GM12878 (cell line): ENCODE results near the gene KRTAP10-3.

Experiments
- HDAC2 ChIP-seq: fragments of 200-600 bp; sonication (generic); IDR thresholded peaks from 2 replicates; pipeline ENCODE4 v1.6.1; 2017
- POLR2A ChIP-seq: IDR thresholded peaks from 2 replicates; pipeline ENCODE4 v1.6.1; 2011; ENCODE audit warnings: low read depth, mild to moderate bottlenecking, low read length
- POLR2AphosphoS5 ChIP-seq: IDR thresholded peaks from 2 replicates; pipeline ENCODE4 v1.6.1; 2011; ENCODE audit warnings: mild to moderate bottlenecking, low read length, inconsistent platforms
- RFX5 ChIP-seq: IDR thresholded peaks from 2 replicates; pipeline ENCODE4 v1.6.1; 2011; ENCODE audit warnings: low read depth, low read length, improper control_type of control experiment
- USF1 ChIP-seq: IDR thresholded peaks from 2 replicates; pipeline ENCODE4 v1.6.1; 2011; ENCODE audit warnings: borderline replicate concordance, low read depth, mild to moderate bottlenecking, moderate library complexity, mixed read lengths, low read length; ENCODE audit not compliant: insufficient read depth; ENCODE audit errors: extremely low read length
- WRNIP1 ChIP-seq: IDR thresholded peaks from 2 replicates; pipeline ENCODE4 v1.6.1; 2011; ENCODE audit warnings: low read depth, low read length, improper control_type of control experiment, borderline replicate concordance
- TF ChIP-seq, protein P1 (sequence below): IDR thresholded peaks from 2 replicates; pipeline ENCODE4 v1.6.1; 2012; ENCODE audit warnings: mild to moderate bottlenecking, low read depth, low read length
- TF ChIP-seq, protein P2 (sequence below): IDR thresholded peaks from 2 replicates; pipeline ENCODE4 v1.6.1; 2012; ENCODE audit warnings: low read depth, low read length, improper control_type of control experiment
- TF ChIP-seq, protein P3 (sequence below): IDR thresholded peaks from 2 replicates; pipeline ENCODE4 v1.6.1; 2012; ENCODE audit warnings: low read depth, low read length, improper control_type of control experiment

DNA sequence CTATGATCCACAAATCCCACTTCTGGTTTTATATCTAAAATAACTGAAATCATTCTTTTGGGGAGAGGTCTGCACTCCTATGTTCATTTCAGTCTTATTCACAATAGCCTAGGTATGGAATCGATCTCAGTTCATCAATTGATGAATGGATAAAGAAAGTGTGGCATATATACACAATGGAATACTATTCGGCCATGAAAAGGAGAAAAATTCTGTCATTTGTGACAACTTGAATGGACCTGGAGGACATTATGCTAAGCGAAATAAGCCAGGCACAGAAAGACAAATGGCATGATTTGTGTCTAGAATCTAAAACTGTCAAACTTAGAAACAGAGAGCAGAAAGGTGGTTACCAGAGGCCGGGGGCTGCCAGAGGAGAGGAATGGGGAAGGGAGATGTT is 47.9 kb upstream of the KRTAP10-3 start:
- TF ChIP-seq, protein P1, sequence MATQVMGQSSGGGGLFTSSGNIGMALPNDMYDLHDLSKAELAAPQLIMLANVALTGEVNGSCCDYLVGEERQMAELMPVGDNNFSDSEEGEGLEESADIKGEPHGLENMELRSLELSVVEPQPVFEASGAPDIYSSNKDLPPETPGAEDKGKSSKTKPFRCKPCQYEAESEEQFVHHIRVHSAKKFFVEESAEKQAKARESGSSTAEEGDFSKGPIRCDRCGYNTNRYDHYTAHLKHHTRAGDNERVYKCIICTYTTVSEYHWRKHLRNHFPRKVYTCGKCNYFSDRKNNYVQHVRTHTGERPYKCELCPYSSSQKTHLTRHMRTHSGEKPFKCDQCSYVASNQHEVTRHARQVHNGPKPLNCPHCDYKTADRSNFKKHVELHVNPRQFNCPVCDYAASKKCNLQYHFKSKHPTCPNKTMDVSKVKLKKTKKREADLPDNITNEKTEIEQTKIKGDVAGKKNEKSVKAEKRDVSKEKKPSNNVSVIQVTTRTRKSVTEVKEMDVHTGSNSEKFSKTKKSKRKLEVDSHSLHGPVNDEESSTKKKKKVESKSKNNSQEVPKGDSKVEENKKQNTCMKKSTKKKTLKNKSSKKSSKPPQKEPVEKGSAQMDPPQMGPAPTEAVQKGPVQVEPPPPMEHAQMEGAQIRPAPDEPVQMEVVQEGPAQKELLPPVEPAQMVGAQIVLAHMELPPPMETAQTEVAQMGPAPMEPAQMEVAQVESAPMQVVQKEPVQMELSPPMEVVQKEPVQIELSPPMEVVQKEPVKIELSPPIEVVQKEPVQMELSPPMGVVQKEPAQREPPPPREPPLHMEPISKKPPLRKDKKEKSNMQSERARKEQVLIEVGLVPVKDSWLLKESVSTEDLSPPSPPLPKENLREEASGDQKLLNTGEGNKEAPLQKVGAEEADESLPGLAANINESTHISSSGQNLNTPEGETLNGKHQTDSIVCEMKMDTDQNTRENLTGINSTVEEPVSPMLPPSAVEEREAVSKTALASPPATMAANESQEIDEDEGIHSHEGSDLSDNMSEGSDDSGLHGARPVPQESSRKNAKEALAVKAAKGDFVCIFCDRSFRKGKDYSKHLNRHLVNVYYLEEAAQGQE, result no peak
- no peak for TF ChIP-seq USF1
- TF ChIP-seq, protein P2, sequence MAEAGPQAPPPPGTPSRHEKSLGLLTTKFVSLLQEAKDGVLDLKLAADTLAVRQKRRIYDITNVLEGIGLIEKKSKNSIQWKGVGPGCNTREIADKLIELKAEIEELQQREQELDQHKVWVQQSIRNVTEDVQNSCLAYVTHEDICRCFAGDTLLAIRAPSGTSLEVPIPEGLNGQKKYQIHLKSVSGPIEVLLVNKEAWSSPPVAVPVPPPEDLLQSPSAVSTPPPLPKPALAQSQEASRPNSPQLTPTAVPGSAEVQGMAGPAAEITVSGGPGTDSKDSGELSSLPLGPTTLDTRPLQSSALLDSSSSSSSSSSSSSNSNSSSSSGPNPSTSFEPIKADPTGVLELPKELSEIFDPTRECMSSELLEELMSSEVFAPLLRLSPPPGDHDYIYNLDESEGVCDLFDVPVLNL, result no peak
- TF ChIP-seq POLR2A, result no peak
- no peak for TF ChIP-seq WRNIP1
- no peak for TF ChIP-seq POLR2AphosphoS5
- no peak for TF ChIP-seq RFX5
- TF ChIP-seq, protein P3, sequence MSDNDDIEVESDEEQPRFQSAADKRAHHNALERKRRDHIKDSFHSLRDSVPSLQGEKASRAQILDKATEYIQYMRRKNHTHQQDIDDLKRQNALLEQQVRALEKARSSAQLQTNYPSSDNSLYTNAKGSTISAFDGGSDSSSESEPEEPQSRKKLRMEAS, result no peak
- TF ChIP-seq HDAC2, result no peak
